K562 (cell line): Measurements from ENCODE around the gene SMG9. TPM values are rescaled to one million over a fixed set of nuclear protein-coding genes. Genes with fewer than 3 reads are reported as not detected.

Experiments used
- FOXA3 ChIP-seq, 2 experiments: fragments of 450-650 bp in 1 of 2; sonication (generic) in 1 of 2; formaldehyde crosslinking; IDR thresholded peaks in 1 of 2; conservative IDR thresholded peaks in 1 of 2; 2 replicates each; pipeline versions ENCODE4 v1.4.0 to v1.8.0; 2020 to 2022; ENCODE audit warnings: mild to moderate bottlenecking in 2 of 2, missing genetic modification reagents in 1 of 2
- GABPA ChIP-seq: fragments of 200-800 bp; sonication (Bioruptor generic); conservative IDR thresholded peaks from 2 replicates; pipeline ENCODE4 v1.6.1; 2016; ENCODE audit warnings: low read depth, missing genetic modification characterization, missing compliant biosample characterization
- KAT8 ChIP-seq: fragments of 450-650 bp; IDR thresholded peaks from 2 replicates; pipeline ENCODE4 v1.6.1; 2016; ENCODE audit warnings: low read depth, mild to moderate bottlenecking
- KDM2B ChIP-seq: fragments of 250-450 bp; sonication (Bioruptor Pico); IDR thresholded peaks from 2 replicates; pipeline ENCODE4 v1.8.0; 2021; ENCODE audit warnings: mild to moderate bottlenecking, moderate library complexity
- KDM5B ChIP-seq: fragments of 200-600 bp; sonication (generic); IDR thresholded peaks from 2 replicates; pipeline ENCODE4 v1.6.1; 2012; ENCODE audit warnings: low read depth, mild to moderate bottlenecking, moderate library complexity, low read length, control low read depth, inconsistent platforms; ENCODE audit not compliant: insufficient replicate concordance
- PTRF ChIP-seq: fragments of 450-650 bp; IDR thresholded peaks from 2 replicates; pipeline ENCODE4 v1.6.1; 2016; ENCODE audit warnings: mild to moderate bottlenecking, missing genetic modification characterization, missing compliant biosample characterization
- RBM17 ChIP-seq: fragments of 200-400 bp; formaldehyde crosslinking; IDR thresholded peaks from 2 replicates; pipeline ENCODE4 v1.6.1; 2017; ENCODE audit warnings: low read depth, mild to moderate bottlenecking, low read length, borderline replicate concordance
- RUNX1 ChIP-seq: sonication (generic); IDR thresholded peaks from 2 replicates; pipeline ENCODE4 v1.6.1; 2016; ENCODE audit warnings: antibody characterized with exemption, low read depth
- SIX5 ChIP-seq, 2 experiments: IDR thresholded peaks; 2 replicates each; pipeline ENCODE4 v1.6.1; 2011; ENCODE audit warnings: low read length in 2 of 2, borderline replicate concordance in 1 of 2, low read depth in 1 of 2, mild to moderate bottlenecking in 1 of 2, moderate library complexity in 1 of 2; ENCODE audit not compliant: insufficient read depth in 1 of 2
- SMC3 ChIP-seq: conservative IDR thresholded peaks from 2 replicates; pipeline ENCODE4 v1.6.1; 2011; ENCODE audit warnings: low read depth, low read length, improper control_type of control experiment; ENCODE audit not compliant: insufficient read depth
- TGIF2 ChIP-seq: sonication (generic); formaldehyde crosslinking; IDR thresholded peaks from 2 replicates; pipeline ENCODE4 v1.8.1; 2022; ENCODE audit warnings: mild to moderate bottlenecking, missing genetic modification reagents, moderate library complexity
- ZFP30 ChIP-seq: fragments of 250-450 bp; sonication (Bioruptor Pico); IDR thresholded peaks from 2 replicates; pipeline ENCODE4 v1.8.0; 2022; ENCODE audit warnings: moderate library complexity, mild to moderate bottlenecking, inconsistent platforms, borderline replicate concordance
- ZNF212 ChIP-seq: fragments of 450-650 bp; formaldehyde crosslinking; IDR thresholded peaks from 2 replicates; pipeline ENCODE4 v1.4.0; 2020; ENCODE audit warnings: mild to moderate bottlenecking
- ZNF695 ChIP-seq: fragments of 450-650 bp; formaldehyde crosslinking; IDR thresholded peaks from 2 replicates; pipeline ENCODE4 v1.4.0; 2020; ENCODE audit warnings: mild to moderate bottlenecking, moderate library complexity
- ZNF778 ChIP-seq: fragments of 450-650 bp; formaldehyde crosslinking; IDR thresholded peaks from 2 replicates; pipeline ENCODE4 v1.4.0; 2020; ENCODE audit warnings: mild to moderate bottlenecking, moderate library complexity
- polyA plus RNA-seq, 8 experiments: library from polyadenylated mRNA; depleted of rRNA in 4 of 8; stranded (reverse) in 5 of 8; unstranded in 3 of 8; fragments of >200 nt; fragmentation: Nextera tagmentation in 2 of 8; fragmentation: Illumina TruSeq in 1 of 8; extraction: Ambion mirVana in 2 of 8; extraction: Trizol in 1 of 8; gene quantifications; 2 replicates each; pipeline versions ENCODE4 v1.2.1 to v1.2.3, GENCODE V29; 2011 to 2014; ENCODE audit warnings: inconsistent platforms in 1 of 8, missing spikeins in 1 of 8
- total RNA-seq, 7 experiments: library from RNA; depleted of rRNA in 6 of 7; stranded (reverse); fragments of >200 nt in 6 of 7; fragmentation: Illumina TruSeq in 2 of 7; extraction: Trizol in 2 of 7; gene quantifications; 2 replicates each; pipeline versions ENCODE4 v1.2.1 to v1.2.3, GENCODE V29; 2011 to 2021; ENCODE audit warnings: low replicate concordance in 1 of 7
- TF ChIP-seq, protein P1 (sequence below): fragments of 450-650 bp; formaldehyde crosslinking; IDR thresholded peaks from 2 replicates; pipeline ENCODE4 v1.4.0; 2020; ENCODE audit warnings: mild to moderate bottlenecking, moderate library complexity
- TF ChIP-seq, protein P2 (sequence below): fragments of 250-450 bp; sonication (Bioruptor Pico); IDR thresholded peaks from 2 replicates; pipeline ENCODE4 v1.5.0; 2020; ENCODE audit warnings: mild to moderate bottlenecking
- TF ChIP-seq, protein P3 (sequence below): fragments of 450-650 bp; conservative IDR thresholded peaks from 2 replicates; pipeline ENCODE4 v1.6.1; 2016; ENCODE audit warnings: missing genetic modification characterization, low read depth, mild to moderate bottlenecking, missing compliant biosample characterization, moderate library complexity
- TF ChIP-seq, protein P4 (sequence below): fragments of 250-450 bp; sonication (Bioruptor Pico); IDR thresholded peaks from 2 replicates; pipeline ENCODE4 v1.4.0; 2020; ENCODE audit warnings: mild to moderate bottlenecking, moderate library complexity
- TF ChIP-seq, protein P5 (sequence below): fragments of 450-650 bp; formaldehyde crosslinking; IDR thresholded peaks from 2 replicates; pipeline ENCODE4 v1.4.0; 2022; ENCODE audit warnings: mild to moderate bottlenecking, moderate library complexity

SMG9 gene
- total and polyA plus RNA-seq, 9 of the 15 experiments (the other 6 are each of a cell fraction or from before 2014, with no cell fraction given), result 1.7 to 79.7 (median 40.2) TPM

DNA sequence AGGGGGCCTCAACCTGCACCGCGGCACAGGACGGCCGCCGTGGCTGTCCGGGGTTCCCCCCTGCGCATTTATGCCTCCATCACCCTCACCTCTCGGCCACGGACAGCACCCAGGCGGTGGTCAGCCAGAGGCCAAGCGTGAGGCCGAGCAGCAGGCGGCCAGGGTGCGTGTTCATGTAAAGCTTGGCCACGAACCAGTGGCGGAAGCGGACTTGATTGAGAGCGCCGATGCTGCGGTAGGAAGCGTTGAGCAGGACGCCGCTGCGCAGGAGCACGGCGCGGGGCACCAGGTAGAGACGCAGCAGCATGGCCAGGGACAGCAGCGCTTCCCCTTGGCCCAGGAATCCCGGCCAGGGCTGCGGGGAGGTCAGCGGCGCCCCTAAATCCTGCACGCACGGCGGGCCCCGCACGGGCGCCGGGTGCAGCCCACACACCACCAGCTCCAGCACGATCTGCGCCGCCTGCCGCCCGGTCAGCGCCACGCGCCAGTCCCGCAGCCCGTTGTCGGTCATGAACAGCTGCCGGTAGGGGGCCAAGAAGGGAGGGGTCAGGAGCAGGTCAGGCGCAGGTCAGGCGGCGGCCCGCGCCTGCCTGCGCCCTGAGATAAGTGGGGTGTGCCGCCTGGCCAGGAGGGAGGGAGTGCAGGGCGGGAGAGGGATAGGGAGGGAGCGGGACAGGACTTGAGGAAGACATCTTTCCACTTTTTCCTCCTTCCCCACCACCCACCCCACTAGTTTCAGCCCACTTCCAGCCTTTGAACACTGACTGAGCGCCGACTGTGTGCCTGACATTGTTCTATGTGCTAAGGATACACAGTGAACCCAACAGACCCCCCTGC is 19.6 kb upstream of the SMG9 start (continued):
- TF ChIP-seq KDM5B, result peak; percentile 24
- TF ChIP-seq, protein P1, sequence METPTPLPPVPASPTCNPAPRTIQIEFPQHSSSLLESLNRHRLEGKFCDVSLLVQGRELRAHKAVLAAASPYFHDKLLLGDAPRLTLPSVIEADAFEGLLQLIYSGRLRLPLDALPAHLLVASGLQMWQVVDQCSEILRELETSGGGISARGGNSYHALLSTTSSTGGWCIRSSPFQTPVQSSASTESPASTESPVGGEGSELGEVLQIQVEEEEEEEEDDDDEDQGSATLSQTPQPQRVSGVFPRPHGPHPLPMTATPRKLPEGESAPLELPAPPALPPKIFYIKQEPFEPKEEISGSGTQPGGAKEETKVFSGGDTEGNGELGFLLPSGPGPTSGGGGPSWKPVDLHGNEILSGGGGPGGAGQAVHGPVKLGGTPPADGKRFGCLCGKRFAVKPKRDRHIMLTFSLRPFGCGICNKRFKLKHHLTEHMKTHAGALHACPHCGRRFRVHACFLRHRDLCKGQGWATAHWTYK, result peak; percentile 37
- TF ChIP-seq ZNF695, result no peak
- TF ChIP-seq, protein P2, sequence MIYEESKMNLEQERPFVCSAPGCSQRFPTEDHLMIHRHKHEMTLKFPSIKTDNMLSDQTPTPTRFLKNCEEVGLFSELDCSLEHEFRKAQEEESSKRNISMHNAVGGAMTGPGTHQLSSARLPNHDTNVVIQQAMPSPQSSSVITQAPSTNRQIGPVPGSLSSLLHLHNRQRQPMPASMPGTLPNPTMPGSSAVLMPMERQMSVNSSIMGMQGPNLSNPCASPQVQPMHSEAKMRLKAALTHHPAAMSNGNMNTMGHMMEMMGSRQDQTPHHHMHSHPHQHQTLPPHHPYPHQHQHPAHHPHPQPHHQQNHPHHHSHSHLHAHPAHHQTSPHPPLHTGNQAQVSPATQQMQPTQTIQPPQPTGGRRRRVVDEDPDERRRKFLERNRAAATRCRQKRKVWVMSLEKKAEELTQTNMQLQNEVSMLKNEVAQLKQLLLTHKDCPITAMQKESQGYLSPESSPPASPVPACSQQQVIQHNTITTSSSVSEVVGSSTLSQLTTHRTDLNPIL (CRISPR knock-in tag), result 0 out of 2 replicates have a peak, but pooled peaks have one; percentile 18
- no peak for TF ChIP-seq SIX5 (IDR thresholded peaks at IDR 0.05; ENCODE audit: borderline replicate concordance in 1 of 2, insufficient read depth in 1 of 2, low read depth in 1 of 2, low read length in 2 of 2)
- no peak for TF ChIP-seq ZNF778
- TF ChIP-seq RUNX1, result peak; percentile 93
- TF ChIP-seq, protein P3, sequence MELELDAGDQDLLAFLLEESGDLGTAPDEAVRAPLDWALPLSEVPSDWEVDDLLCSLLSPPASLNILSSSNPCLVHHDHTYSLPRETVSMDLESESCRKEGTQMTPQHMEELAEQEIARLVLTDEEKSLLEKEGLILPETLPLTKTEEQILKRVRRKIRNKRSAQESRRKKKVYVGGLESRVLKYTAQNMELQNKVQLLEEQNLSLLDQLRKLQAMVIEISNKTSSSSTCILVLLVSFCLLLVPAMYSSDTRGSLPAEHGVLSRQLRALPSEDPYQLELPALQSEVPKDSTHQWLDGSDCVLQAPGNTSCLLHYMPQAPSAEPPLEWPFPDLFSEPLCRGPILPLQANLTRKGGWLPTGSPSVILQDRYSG (tag), result peak; percentile 90
- TF ChIP-seq, protein P4, sequence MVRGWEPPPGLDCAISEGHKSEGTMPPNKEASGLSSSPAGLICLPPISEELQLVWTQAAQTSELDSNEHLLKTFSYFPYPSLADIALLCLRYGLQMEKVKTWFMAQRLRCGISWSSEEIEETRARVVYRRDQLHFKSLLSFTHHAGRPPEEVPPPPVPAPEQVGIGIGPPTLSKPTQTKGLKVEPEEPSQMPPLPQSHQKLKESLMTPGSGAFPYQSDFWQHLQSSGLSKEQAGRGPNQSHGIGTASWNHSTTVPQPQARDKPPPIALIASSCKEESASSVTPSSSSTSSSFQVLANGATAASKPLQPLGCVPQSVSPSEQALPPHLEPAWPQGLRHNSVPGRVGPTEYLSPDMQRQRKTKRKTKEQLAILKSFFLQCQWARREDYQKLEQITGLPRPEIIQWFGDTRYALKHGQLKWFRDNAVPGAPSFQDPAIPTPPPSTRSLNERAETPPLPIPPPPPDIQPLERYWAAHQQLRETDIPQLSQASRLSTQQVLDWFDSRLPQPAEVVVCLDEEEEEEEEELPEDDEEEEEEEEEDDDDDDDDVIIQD, result no peak
- TF ChIP-seq SMC3, result peak; percentile 68
- TF ChIP-seq RBM17, result no peak; the same call in 1 of the 2 replicates
- no peak for TF ChIP-seq ZNF212 (CRISPR knock-in tag)
- TF ChIP-seq PTRF (tag), result no peak
- TF ChIP-seq TGIF2 (CRISPR knock-in tag), result peak; percentile 63
- no peak for TF ChIP-seq ZFP30 (CRISPR knock-in tag)
- TF ChIP-seq GABPA (tag), result peak; percentile 36; the same call in 1 of the 2 replicates
- TF ChIP-seq KDM2B, result peak; percentile 95; the same call in 1 of the 2 replicates
- TF ChIP-seq KAT8, result no peak
- TF ChIP-seq FOXA3 (CRISPR knock-in tag; conservative IDR thresholded peaks at IDR 0.05 in 1 of 2, IDR thresholded peaks at IDR 0.05 in 1 of 2), result peak in 1 of 2 experiments; percentile 92; a peak in 2 of 4 replicates
- TF ChIP-seq, protein P5, sequence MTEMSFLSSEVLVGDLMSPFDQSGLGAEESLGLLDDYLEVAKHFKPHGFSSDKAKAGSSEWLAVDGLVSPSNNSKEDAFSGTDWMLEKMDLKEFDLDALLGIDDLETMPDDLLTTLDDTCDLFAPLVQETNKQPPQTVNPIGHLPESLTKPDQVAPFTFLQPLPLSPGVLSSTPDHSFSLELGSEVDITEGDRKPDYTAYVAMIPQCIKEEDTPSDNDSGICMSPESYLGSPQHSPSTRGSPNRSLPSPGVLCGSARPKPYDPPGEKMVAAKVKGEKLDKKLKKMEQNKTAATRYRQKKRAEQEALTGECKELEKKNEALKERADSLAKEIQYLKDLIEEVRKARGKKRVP (CRISPR knock-in tag), result no peak; the same call in 1 of the 2 replicates
